Posterior vena cava (tissue), 2 donors: ENCODE results near the gene BRF1. TPM values are rescaled to one million over a fixed set of nuclear protein-coding genes. Genes with fewer than 3 reads are reported as not detected.

Source experiments
- DNase-seq: peaks from one replicate; pipeline ENCODE4 v3.0.0-alpha.2; 2020; ENCODE audit warnings: low spot score
- intact Hi-C, 2 donors: fragments of 100-400 bp; cut with DNase I; formaldehyde crosslinking; loops; one replicate each; pipeline versions ENCODE4 v1.14.1 to v1.14.2; 2022 to 2023
- total RNA-seq, 2 donors: library from RNA; stranded (reverse); fragmentation: NEBNext Ultra II Directional; extraction: Animal tissue kit (Norgen Biotek cat#: 25700); gene quantifications; one replicate each; pipeline ENCODE4 v1.2.1, GENCODE V29; 2021
- donor health status: DM: yes; HTN: yes; CAD: no.
- donor health status: DM: yes; HTN: yes; CAD: no.

Gene BRF1
- total RNA-seq, 2 donors from 2014 or later: 18.8 to 19.4 TPM

DNA sequence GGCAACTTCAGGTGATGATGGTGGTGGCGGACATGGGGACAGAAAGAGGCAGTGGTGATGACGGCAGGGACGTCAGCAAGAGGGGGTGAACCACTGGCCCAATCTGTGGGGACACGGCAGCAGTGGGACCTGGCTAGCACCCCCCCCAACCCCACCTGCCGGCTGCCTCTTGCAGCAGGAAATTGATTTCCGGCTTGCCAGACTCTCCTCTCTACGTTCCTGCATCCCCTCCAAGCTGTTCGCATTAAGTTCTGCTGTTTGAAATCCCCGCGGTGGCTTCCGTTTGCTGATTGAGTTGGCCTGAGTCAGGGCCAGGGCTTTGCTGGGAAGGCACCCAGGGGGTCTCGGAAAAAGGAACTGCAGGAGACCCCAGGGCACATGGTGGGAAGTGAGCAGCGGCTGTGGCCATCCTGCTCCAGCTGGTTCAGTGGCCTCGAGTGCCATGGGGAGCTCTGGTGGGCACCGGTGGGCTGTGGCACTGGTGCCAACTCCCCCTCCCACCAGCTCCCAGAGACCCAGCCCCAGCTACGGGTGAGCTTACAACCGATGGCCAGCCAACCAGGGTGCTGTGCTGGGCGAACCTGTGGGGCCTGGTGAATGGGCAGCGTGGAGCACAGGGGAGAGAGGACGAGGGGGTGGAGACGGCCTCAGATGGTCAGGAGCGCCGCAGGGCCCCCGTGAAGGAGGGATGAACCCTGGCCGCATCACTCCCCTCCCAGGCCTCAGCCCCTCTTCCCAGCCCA is 105.1 kb downstream of the BRF1 start:
- DNase-seq: no peak
- intact Hi-C loops: no loop called here

- intact Hi-C loops: no loop called here
- DNase-seq: no peak
Observed at GRCh38 chr14:105195051-105195450, 105.8 kb downstream of the BRF1 start.

DNA sequence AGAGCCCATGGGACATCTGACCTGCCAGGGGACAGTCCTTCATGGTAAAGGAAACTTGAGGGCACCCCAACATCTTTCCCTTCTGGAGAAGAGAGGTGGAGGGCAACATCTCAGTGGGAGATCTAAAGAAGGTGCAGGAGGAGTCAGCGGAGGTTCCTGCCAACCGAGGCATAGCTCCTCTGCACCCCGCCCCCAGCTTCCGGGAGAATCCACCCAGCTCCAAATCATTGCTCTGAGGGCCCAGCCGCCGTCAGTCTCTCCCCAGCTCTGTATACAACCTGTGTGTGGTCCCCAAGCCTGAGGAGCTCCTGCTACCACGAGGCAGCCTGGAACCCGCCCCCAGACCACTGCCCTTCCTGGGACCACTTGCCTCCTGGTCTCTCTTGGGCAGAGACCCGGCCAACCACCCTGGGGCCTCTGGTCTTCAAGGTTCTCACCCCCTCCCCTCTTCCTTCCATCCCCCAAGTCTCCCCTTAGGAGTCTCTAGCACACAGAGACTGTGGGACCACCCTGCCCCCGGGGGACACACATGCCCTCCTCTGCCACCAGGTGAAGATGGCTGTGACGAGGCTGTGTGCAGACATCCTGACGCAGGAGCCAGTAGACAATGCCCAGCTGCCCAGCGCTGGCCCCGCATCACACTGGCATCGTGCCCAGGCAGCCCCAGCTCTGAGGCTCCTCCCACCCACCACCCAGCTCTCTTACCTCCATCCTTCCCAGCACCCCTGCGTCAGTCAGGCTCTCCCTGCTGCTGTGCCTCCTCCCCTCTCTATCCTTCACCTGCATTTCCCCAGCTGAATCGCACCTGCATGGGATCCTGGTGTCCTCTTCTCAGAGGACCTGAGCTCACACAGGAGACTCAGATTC is 106.7 kb downstream of the BRF1 start:
- intact Hi-C loops: no loop called here

DNA sequence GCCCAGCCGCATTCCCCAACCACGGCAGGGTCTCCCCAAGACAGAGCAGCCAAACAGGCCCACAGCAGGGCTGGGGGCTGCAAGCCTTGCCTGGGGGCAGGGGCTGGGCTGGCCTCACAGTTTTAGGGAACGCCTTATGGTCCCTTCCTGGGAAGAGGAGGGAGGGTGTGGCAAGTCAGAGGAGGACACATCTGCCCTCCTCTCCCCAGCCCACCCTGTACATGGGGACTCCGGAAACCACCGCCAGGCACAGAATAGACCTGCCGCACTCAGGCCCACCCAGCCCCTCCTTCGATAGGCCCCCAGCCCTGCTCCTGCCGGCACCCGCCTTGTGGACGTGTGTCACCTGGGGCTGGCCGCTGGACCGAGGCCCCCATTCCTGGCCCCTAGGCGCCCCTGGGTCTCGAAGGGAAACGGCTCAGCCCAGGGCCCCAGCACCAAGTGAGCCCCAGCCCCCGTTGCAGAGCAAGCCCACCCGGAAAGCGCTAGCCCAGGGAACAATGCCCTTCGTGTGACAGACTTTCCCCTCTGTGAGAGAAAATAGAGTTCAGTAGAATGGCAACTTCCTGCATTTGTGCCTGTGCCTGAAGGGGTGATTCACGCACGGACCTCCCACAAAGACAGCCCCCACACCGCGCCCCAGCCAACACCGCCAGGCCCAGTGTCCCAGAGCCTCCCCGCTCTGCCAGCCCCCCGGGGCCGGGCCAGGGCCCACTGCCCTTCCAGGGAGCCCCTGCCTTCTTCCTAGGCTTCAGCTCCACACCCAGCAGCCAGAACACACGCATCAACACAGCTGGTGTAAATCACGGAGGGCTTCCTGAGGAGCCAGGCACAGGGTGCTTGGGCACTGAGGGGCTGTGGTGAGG is 107.7 kb downstream of the BRF1 start:
- no peak for DNase-seq
- intact Hi-C loops: no loop called here

More for the DNA sequence above, 106.7 kb downstream of the BRF1 start:
- no peak for DNase-seq

- DNase-seq: no peak
- intact Hi-C loops: no loop called here
Observed at GRCh38 chr14:105187935-105188524, 112.8 kb downstream of the BRF1 start.

DNA sequence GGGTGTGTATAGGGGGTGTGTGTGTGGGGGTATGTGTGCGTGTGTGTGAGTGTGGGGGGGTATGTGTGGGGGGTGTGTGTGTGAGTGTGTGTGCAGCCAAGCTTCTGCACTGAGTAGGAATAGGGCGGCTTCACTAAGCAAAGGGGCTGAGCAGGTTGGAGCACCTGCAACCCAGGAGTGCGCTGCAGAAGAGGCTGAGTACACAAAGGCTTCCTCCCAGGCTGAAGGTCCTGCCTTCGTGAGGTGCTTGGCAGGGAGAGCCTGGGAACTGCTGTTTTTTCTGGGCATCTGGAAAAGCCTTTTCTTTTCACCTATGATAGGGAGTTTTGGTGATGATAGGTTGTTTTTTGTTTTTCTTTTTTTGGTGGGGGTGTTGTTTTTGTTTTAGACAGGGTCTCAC is 113.7 kb downstream of the BRF1 start:
- intact Hi-C loops: no loop called here

DNA sequence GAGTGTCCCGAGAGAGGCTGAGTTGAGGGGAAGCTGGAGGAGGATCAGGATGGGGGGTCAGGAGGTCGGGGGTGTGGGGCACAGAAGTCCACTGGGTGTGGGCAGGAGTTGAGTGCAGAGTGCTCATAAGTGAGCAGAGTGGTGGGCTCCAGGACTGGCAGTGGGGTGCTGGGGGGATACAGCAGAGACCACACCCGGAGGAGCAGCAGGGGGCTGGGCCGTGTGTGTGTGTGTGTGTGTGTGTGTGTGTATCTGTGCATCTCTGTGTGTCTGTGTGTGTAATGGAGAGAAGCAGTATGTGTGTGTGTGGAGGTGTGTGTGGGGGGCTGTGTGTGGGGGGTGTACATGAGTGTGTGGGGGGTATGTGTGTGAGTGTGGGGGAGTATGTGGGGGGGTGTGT is 114.8 kb downstream of the BRF1 start:
- intact Hi-C loops: no loop called here
- DNase-seq: no peak

More for the DNA sequence above, 113.7 kb downstream of the BRF1 start:
- DNase-seq: no peak

DNA sequence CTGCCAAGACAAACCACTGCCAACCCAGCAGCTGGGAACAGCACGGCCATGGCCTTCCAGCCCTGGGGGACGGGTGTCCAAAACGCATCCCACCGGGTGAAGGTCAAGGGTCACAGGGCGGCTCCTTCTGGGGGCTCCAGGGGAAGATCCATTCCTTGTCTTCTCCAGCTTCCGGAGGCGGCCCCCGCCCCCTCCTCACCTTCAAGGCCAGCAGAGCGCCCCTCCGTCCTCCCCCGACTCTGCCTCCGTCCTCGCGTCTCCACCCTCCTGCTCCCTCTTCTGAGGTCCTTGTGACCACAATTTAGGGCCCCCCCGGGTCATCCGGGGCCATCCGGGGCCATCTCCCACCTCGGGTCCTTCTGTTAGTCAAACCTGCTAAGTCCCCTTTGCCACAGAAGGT is 115.8 kb downstream of the BRF1 start:
- intact Hi-C loops: no loop called here
- no peak for DNase-seq

DNA sequence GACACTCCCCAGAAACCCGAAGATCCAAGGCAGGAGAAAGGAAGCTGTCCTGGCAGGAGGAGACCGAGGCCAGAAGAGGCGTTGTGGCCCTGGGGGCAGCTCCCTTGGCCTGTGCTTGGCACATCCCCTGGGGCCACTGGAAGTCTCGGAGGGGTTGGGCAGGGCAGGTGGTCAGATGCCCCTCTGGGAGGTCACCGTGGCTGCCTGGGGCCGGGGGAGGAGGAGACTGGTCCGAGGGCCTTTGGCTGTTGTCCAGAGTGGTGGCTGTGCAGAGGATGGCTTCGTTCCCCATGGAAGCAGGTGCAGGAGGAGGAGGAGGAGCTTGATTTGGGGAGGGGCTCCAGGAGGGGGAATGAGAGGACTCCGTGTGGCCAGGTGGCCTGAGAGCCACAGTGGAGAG is 116.3 kb downstream of the BRF1 start:
- intact Hi-C loops: no loop called here
- DNase-seq: no peak

DNA sequence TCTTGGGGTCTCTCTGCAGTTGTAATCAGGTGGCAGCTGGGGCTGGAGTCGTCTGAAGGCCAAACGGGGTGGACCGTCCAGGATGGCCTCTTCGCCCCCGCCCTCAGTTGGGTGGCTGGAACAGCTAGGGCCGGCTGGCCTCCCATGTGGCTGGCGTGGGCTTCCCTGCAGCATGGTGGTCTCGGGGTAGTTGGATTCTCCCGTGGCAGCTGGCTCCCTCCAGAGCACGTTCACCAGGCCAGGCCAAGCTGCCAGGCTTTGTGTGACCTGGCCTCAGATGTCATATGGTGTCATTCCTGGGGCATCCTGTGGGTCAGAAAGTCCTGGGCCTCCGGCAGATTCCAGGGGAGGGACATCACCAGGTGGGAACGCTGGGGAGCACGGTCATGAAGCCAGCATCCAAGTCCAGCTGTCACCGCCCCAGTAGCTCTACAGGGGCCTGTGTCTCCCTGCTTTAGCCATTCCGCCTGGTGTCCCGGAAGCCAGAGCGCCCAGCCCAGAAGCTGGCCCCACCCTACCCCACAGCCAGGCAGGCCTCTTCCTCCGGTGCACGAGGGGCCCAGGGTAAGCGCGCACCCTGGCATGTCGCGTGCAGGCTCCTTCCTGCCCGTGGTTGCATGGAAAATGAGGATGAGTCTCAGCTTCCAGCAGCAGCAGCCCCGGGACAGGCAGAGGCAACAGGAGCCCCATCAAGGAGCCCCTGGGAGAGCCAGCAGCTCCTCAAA is 118.3 kb downstream of the BRF1 start:
- intact Hi-C loops: no loop called here
- no peak for DNase-seq

DNA sequence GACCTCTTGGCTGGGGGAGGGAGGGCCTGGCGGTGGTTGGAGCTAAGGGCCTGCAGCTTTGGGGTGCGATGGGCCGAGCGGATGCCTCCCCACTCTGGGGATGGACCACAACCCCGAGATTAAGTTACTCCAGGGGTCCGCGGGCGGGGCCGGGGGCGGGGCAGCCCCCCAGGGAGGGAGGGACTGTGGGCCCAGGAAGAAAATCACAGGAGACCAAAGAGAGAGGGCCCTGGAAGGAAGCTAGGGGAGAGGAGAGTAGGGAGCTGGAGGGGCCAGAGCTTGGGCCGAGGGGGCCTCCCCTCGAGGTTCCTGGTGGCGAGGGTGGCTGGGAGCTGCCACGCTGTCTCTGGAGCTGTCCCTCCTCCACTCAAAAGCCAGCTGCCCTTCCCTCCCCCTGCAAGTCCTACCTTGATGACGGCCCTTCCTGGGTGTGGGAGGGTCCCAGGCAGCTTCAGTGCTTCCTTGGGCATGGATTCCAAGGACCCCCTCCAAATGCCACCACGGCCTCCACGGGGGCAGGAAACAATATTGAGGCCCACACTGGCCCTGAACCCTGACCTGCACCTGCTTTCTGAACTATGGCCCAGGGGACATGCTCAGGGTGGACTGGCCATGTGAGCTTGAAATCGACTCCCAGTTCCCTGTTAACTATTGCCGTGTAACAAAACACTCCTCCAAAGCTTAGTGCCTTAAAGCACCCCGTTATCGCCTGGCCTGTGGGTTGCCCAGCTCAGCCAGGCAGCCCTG is 119.1 kb downstream of the BRF1 start:
- intact Hi-C loops: no loop called here

DNA sequence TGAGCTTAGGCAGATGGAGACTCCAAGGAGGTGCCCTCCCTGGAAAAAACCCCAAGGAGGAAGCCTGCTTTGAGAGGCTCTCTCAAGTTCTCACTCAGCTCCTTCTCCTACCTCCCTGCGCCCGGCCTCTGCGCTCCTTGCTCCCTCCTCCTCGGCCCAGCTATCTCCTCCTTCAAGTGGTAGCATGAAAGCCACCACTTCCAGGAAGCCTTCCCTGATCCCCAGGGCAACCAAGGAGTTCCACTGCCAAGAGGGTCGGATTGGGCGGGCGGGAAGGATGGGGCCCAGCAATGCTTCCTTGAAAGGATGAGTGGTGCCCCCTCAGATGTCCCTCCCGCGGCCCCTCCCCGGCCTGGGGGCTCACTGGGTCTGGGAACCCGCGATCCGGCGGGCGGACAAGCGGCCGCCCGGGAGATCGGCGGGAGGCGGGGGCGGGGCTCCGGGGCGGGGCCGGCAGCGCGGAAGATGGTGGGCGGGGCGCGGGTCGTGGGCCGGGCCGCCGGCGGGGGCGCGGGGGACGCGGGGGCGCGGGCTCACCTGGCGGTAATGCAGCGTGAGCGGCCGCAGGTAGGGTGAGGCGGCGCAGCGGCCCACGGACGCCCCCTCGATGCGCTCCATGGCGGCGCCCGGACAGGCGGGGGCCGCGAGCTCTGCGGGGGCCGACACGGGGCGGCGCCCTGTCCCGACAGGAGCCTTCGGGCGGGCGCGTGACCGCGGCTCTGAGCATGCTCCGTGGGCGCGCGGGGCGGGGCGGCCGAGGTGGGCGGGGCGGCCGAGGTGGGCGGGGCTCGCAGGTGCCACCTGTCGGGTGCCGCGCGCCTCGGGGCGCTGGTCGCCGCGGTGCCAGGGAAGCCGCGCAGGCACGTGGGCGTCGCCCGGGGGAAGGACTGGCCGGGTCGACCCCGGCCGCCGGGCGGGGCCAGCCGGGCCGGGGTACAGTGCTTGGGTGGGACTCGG is 119.9 kb downstream of the BRF1 start, which contains the start of gene NUDT14:
TSS of gene NUDT14 (minus strand) at position 721 of the 957 bp plus-strand sequence. CDS start at position 618, 103 bp downstream.
- no peak for DNase-seq

More for the DNA sequence above, 119.1 kb downstream of the BRF1 start:
- no peak for DNase-seq

DNA sequence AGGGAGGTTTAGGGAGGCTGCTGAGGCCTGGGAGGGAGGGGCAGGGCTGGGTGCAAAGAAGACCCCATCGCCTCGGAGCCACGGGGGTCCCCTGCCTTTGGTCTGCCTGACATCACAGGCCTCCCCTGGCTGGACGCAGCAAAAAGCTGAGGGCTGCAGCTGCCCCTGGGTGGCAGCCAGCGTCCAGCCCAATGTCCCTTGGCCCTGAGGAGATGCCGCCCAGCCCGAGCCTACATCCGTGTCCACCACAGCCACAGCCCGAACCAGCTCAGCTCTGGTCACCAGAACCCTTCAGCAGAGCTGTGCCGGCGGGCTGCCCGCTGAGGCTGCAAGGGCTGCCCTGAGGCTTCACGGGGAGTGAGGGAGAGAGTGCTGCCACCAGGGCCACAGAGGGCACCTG is 121.6 kb downstream of the BRF1 start:
- intact Hi-C loops: no loop called here
- no peak for DNase-seq

More for the DNA sequence above, 119.9 kb downstream of the BRF1 start, which contains the start of gene NUDT14:
- intact Hi-C loops: no loop called here

DNA sequence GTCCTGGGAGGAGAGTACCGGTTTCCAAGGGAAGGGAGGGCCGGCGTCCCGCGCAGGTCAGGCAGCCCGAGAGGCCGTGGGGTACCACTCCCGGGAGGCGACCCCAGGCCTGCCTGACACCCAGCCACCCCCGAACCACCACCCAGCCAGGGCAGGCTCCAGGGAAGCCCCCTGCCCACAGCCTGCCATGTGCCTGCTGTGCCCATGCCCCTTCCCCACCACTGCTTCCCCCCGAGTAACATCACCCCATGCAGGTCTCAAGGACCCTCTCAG is 122.0 kb downstream of the BRF1 start:
- intact Hi-C loops: no loop called here
- DNase-seq: no peak

DNA sequence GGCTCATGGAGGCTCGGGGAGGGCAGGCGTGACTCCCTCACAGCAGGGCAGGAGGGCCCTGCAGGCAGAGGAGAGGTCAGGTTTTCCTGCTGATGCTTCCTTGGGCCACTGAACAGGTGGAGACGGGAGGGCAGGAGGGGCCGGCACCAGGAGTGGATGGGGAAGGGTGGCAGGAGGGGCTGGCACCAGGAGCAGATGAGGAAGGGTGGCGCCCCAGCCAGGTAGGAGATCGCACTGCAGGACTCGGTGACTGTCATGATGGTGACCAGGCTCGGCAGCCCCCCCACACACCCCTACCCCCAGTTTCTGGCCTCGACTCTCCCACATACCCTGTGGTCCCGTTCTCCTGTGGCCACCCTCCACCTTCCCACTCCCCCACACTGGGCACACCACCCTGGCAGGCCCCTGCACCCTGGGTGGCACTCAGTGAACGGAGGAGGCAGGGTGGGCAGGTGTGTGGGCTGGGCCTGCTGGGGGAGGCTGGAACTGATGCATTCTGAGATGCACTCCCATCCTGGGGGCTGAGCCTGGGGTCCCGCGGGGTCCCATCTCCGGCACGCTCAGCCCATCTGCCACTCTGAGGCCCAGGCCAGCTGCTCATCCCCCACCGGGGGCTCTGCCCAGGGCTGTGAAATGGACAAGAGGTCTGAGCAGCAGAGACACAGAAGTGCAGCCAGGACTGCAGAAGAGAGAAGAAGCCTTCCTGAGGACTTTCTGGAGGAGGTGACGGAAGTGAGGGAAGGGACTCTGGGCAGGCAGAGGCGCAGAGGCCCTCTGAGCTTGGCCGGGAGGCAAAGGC is 122.5 kb downstream of the BRF1 start:
- intact Hi-C loops: no loop called here
- DNase-seq: no peak

GRCh38 chr14:105177082-105177481 is 123.7 kb downstream of the BRF1 start:
- intact Hi-C loops: no loop called here
- DNase-seq: no peak
